Heart right ventricle (tissue), 16 donors: ENCODE measurements around the gene DENND4A. TPM values are rescaled to one million over a fixed set of nuclear protein-coding genes. Genes with fewer than 3 reads are reported as not detected.

ENCODE experiments used
- ATAC-seq, 8 donors: fragments of 200-7000 bp; cut with Tn5 transposase; one replicate each; pipeline ENCODE4 v1.9.1; 2020; ENCODE audit warnings: mild to moderate bottlenecking in 8 of 8, moderate library complexity in 8 of 8, moderate number of reproducible peaks in 1 of 8
- DNase-seq, 2 donors: peaks; one replicate each; pipeline ENCODE4 v3.0.0-alpha.2; 2020
- H3K27ac ChIP-seq, 10 donors: fragments of 200-600 bp; sonication (generic) in 2 of 10; one replicate each; pipeline versions ENCODE4 v1.5.0 to v1.8.0; 2020 to 2022; ENCODE audit warnings: mild to moderate bottlenecking in 3 of 10
- H3K27me3 ChIP-seq, 7 donors: fragments of 200-600 bp; one replicate each; pipeline ENCODE4 v1.8.0; 2021 to 2022; ENCODE audit warnings: mild to moderate bottlenecking in 2 of 7
- H3K36me3 ChIP-seq, 9 donors: fragments of 200-600 bp; sonication (generic) in 1 of 9; one replicate each; pipeline versions ENCODE4 v1.5.0 to v1.8.0; 2020 to 2022; ENCODE audit warnings: mild to moderate bottlenecking in 2 of 9
- H3K4me1 ChIP-seq, 9 donors: fragments of 200-600 bp; sonication (generic) in 1 of 9; one replicate each; pipeline versions ENCODE4 v1.5.0 to v1.8.0; 2020 to 2022; ENCODE audit warnings: mild to moderate bottlenecking in 4 of 9
- H3K4me3 ChIP-seq, 10 donors: fragments of 200-600 bp; sonication (generic) in 2 of 10; one replicate each; pipeline versions ENCODE4 v1.5.0 to v1.8.0; 2020 to 2022; ENCODE audit warnings: mild to moderate bottlenecking in 7 of 10, moderate library complexity in 2 of 10
- H3K9me3 ChIP-seq, 11 donors: fragments of 200-600 bp in 10 of 11; sonication (generic) in 2 of 11; one replicate each; pipeline versions ENCODE4 v1.5.0 to v1.8.0; 2013 to 2022; ENCODE audit warnings: mild to moderate bottlenecking in 2 of 11, control low read depth in 1 of 11, moderate library complexity in 1 of 11
- CTCF ChIP-seq, 9 donors: fragments of 200-600 bp; sonication (generic) in 2 of 9; IDR thresholded peaks; one replicate each; pipeline versions ENCODE4 v1.5.0 to v1.8.0; 2021 to 2022; ENCODE audit warnings: antibody characterized with exemption in 9 of 9, mild to moderate bottlenecking in 5 of 9, moderate library complexity in 1 of 9
- WGBS, 2 donors: extraction: QIAGEN DNeasy Blood & Tissue Kit; methylation state at CpG; one replicate each; pipeline ENCODE4 v1.1.7; 2013; ENCODE audit warnings: inconsistent platforms in 1 of 2; 5-methylcytosine and 5-hydroxymethylcytosine counted together
- intact Hi-C, 10 donors: fragments of 100-400 bp; cut with DNase I; formaldehyde crosslinking; loops; one replicate each; pipeline versions ENCODE4 v1.11.1 to v1.14.2; 2022
- microRNA-seq, 2 donors: library from miRNA; unstranded; fragments of <30 nt; microRNA quantifications; one replicate each; pipeline ENCODE4 v1.2.0, GENCODE V29; 2021
- polyA plus RNA-seq, 2 donors: library from polyadenylated mRNA; stranded (reverse); fragments of 200-250 nt; gene quantifications; one replicate each; pipeline ENCODE4 v1.2.3, GENCODE V29; 2013
- total RNA-seq, 10 donors: library from RNA; stranded (reverse); fragmentation: NEBNext Ultra II Directional in 3 of 10; extraction: Animal tissue kit (Norgen Biotek cat#: 25700) in 3 of 10; gene quantifications; one replicate each; pipeline versions ENCODE4 v1.2.1 to v1.2.4, GENCODE V29; 2021 to 2023
- donor health status: Arrhythmogenic right ventricular cardiomyopathy.
- donor health status: ischemic (EF 13 %, LVEDD 7.1; RV severe dilation, severe dysfunction).
- donor health status: healthy with polysubstance abuse.
- donor health status: DM: no; HTN: yes; CAD: no.
- donor health status: DM: no; HTN: no; CAD: no.
- donor health status: ischemic (EF 25% LVEDD 6.9; RV normal size, moderate dysfunction).
- donor health status: ischemic (EF 25% LVEDD 5.7; RV mildly dilated, moderate dysfunction).
- donor health status: healthy.
- donor health status: DM: yes; HTN: yes; CAD: no.
- donor health status: Ischemic cardiomyopathy.
- donor health status: ischemic (EF 35%, LVEDD 5.7; RV mildly dilated, moderate dysfunction).
- donor health status: nonischemic (EF 11% LVEDD 7.7; RV severe dilation, severe dysfunction).
- donor health status: DM: yes; HTN: yes; CAD: no.
- donor health status: PGD.
- donor health status: ischemic (EF 29% LVEDD 5.4; RV normal size, mild dysfunction).
- donor health status: nonischemic (EF 23%, LVEDD 6.1; RV moderate dilation, normal function).

The DENND4A gene
- total and polyA plus RNA-seq, 12 donors: 3.2 to 23.8 (median 15.5) TPM

- Histone ChIP-seq H3K36me3 (peaks cover 0 to 4% (median 0%) of the 10 kb centered on the region in 9 donors), H3K27me3 (no peaks in the 10 kb centered on the region), H3K4me1 (peaks cover 0 to 29% (median 21%) of the 10 kb centered on the region in 9 donors), H3K4me3 (peak overlapping the region; percentile 34 to 97 (median 80)), H3K27ac (peak overlapping the region; percentile 85 to 98 (median 94)), H3K9me3 (no peaks in the 10 kb centered on the region)
- no peak for TF ChIP-seq CTCF (IDR thresholded peaks at IDR 0.05)
- ATAC-seq (no peak), DNase-seq (no peak)
- intact Hi-C loops: loop anchor here in 1 of 10 donors (10.0 kb wide), 1 partner anchor 253 kb away; the partner anchor contains the start of gene RAB11A
- 75 to 80% methylated on average over 5 of the region's 5 CpGs for WGBS, 2 donors
Measured at GRCh38 chr15:65611888-65612615, 180.0 kb downstream of the DENND4A start.

GRCh38 chr15:65610871-65611718 lies 181.0 kb downstream of the DENND4A start, which contains the start of gene INTS14:
INTS14 (minus strand) TSS chr15:65611131; CDS start chr15:65607380, 3,751 bp downstream.
- Histone ChIP-seq H3K4me3 (peak within 1 kb of the TSS; percentile 70 to 97 (median 80)), H3K36me3 (peaks cover 0 to 13% (median 0%) of the 10 kb centered on the region in 9 donors), H3K4me1 (peaks cover 0 to 29% (median 21%) of the 10 kb centered on the region in 9 donors), H3K9me3 (no peaks in the 10 kb centered on the region), H3K27ac (peak within 1 kb of the TSS; percentile 85 to 98 (median 94)), H3K27me3 (no peaks in the 10 kb centered on the region)
- TF ChIP-seq CTCF (IDR thresholded peaks at IDR 0.05): peak; percentile 38 to 85 (median 73)
- ATAC-seq (peak; percentile 99 to 100 (median 99)), DNase-seq (peak; percentile 98 to 99)
- intact Hi-C loops: loop anchor here in 1 of 10 donors (10.0 kb wide), 1 partner anchor 254 kb away; the partner anchor contains the start of gene RAB11A
- 0% methylated on average over 61 to 64 of the region's 64 CpGs for WGBS, 2 donors

Small RNA genes within 50 kb of the gene (microRNA-seq; reads per million reads assigned to microRNA genes)
- gene MIR4511: 0 reads per million in 2 donors

Other genes with a start within 250 kb of the DENND4A start
- 10 to 100 TPM; 11.1 to 18.4 (median 14.7) TPM for gene INTS14, start 181.2 kb downstream of the DENND4A start, total RNA-seq
- gene INTS14, start 181.2 kb downstream of the DENND4A start, polyA plus RNA-seq: 10 to 100 TPM in 1 of 2 donors, 1 to 10 TPM in 1; 9.1 to 12.1 TPM
- 1 to 10 TPM; 1.3 to 5.3 (median 2.2) TPM for gene SLC24A1, start 170.4 kb downstream of the DENND4A start, total RNA-seq
- gene SLC24A1, start 170.4 kb downstream of the DENND4A start, polyA plus RNA-seq: 1 to 10 TPM; 1.2 to 1.5 TPM
- gene RAB11A, start 77.2 kb upstream of the DENND4A start, total RNA-seq: 100 to 1,000 TPM; 134 to 211 (median 150) TPM
- gene RAB11A, start 77.2 kb upstream of the DENND4A start, polyA plus RNA-seq: 100 to 1,000 TPM in 1 of 2 donors, 10 to 100 TPM in 1; 28.5 to 209 TPM